Measurements from ENCODE around the gene CCDC81.
"Not testable (repeated sequence)": the region's sequence is repeated elsewhere in the genome, so short reads cannot be mapped to it uniquely, and the experiment has no call there.

The CCDC81 gene

DNA sequence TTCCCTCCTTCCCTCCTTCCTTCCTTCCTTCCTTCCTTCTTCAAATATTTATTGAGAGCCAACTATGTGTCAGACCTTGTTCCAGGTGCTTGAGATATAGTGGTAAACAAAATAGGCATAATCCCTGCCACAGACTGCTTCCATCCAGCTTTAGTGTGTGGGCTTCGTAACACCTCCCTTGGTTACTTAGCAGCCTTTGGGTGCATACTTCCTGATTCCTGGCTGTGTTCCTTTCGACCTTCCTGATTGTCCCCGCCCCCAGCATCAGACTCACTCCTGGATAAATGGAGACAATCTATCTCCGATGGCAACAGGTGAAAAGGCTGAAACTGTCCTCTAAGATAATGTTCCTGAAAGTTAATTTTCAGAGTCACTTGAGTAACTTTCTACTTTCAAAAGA is 13.5 kb downstream of the CCDC81 start:
- DNase-seq (ENCODE audit: low read depth), result no peak

DNA sequence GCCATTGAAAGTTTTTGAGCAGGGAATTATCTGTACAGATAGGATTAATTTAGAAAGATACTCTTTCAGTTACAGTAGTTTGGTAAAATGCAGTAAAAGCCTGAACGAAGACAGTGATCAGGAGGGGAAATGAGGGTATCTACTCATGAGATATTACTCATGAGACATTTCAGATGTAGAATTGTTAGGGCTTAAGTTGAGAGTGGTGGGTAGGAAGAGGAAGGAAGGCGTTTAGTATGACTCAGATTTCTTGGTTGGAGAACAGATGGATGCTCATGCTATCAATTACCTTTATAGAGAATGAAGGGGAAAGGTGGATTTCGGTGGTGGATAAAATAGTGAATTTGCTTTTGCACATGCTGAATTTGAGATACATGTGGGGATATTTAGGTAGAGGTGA is 15.8 kb downstream of the CCDC81 start:
- DNase-seq (ENCODE audit: low read depth), result no peak

DNA sequence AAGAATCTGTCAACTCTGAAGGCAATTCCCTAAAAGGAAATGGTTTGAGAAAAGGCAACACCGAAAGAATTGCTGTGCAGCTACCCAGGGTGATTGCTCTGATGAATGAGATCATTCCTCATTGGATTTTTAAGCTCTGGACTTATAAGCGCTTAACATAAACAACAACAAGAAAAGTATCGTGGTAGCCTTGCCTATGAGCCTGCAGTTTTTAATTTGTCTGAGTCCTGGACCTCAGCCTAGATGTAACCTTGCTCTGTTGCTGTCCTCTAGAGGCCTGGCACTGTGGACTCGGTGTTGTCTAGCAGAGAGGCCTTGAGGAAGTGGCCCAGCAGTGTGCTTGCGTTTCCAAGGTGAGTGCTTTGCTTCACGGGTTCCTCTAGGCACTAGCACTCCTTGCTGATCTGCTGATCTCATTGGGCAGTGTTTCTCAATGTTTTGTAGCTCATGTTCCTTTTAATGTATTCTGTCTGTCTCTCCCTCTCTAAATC is 20.4 kb downstream of the CCDC81 start:
- no peak for DNase-seq (ENCODE audit: low read depth)

DNA sequence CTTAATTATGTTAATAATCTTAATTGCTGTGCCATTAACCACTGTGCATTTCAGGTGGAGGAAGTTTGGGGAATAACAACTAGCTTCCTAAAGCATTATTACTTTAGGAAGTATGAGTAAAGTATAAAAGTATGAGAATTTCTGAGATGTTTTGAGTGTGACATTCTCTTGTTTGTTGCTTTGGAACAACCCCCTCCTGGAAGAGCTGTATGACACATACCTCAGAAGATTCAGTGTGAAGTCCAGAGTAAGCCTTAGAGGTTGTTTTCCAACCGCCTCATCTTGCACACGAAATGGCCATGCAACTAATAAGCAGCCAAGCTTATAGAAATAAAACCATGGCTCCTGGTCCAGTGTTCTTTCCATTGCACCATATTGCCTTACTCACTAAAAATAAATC is 21.7 kb downstream of the CCDC81 start:
- DNase-seq (ENCODE audit: low read depth), result no peak

DNA sequence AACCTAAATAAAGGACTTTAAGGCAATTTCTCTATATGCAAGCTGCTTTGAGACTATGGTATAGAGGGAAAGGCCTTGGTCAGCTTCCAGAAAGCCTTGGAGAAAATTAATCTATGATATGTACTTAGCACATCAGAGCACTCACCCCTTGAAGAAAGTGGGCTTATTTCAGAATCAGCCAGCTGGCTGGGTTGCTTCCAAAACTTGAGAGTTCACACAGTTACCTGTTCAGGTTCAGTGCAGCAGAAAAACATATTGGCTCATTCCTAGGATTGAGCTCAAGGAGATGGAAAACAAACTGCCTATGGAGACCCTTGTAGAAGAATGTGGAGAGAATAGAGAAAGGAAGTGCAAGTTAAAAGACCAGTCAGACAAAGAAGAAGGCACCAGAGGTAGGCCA is 22.7 kb downstream of the CCDC81 start:
- DNase-seq (ENCODE audit: low read depth), result no peak

DNA sequence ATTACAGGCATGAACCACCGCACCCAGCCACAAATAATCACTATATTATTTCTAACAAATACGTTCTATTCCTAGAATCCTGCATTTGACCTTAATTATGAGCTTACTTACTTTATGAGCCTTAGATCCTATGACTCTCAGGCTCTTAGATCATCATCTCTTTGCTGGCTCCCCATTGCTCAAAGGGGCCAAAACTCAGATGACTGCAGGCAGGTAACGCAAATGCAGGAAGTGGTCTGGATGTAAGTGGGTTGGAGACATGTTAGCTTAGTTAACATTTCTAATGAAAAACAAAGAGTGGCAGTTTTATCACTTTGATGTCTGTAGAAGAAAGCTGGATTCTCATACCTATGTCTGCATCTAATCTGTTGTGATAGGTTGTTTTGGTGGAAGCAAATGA is 23.4 kb downstream of the CCDC81 start:
- DNase-seq (ENCODE audit: low read depth), result no peak

DNA sequence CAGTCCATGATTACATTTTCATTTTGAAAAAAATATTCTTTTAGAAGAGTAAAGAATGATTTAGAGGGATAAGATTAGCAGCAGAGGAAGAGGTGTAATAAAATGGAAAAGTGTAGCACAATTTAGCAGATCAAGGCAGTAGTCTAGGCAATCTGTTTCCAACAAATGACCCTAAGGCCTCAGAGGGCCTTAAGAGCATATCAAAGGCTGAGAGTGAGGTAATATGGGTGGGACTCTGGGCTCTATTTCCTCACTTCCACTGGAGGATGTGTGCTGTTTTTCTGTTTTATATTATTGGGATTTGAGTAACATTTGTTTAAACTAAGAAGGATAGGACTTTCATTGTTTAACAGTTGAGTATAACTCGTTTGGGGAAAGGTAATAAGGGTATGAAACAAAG is 28.8 kb downstream of the CCDC81 start:
- no peak for DNase-seq (ENCODE audit: low read depth)

DNA sequence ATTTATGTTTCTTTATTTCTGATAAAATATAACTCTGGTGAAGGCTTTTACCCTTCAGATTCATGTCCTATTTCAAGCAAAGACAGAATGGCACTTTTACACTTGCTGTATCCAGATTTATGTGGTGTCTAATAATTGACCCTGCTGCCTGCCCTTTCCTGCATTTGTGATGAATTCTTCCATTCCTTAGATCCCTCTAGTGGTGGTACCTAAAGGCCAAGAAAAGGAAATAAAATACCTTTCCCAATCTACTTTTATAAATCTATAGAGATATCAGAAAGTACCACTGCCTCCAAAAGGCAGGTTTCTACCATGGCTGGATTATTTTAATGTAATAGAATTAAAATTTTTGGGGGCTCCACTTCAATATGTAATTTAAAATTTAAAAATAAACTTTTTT is 34.2 kb downstream of the CCDC81 start:
- DNase-seq (ENCODE audit: low read depth), result no peak

DNA sequence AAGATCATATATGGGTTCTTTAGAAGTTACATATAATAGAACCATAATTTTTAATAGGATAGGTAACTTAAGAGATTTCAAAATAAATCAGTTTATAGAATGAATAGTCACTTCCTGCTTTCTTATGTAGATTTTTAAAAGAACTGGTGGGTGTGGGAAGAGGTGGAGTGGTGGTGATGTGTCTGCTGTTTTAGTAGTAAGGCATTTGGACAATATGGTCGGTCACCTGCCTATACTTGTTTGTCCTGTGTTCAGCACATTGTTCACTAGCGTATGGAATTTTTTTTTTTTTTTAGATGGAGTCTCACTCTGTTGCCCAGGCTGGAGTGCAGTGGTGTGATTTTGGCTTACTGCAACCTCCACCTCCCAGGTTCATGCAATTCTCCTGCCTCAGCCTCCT is 39.3 kb downstream of the CCDC81 start:
- no peak for DNase-seq (ENCODE audit: low read depth)

DNA sequence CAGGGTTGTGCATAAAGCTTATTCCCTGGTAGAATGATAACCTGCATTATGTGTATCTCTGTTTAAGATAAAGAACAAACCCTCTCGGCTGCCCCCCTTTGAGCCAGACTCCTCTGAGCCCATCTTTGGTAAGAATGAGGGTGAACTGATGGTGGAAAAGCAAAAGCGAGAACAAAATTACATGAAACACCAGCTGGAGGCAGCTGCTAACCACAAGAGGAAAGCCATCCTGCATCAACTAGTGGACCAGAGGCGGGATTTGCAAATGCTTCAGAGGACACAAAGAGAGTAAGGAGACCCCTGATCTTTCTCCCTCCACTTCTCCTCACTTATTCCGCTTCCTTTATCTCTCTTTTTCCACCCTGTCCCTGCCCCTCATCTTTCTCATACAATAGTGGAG is 40.3 kb downstream of the CCDC81 start:
- DNase-seq (ENCODE audit: low read depth), result no peak

DNA sequence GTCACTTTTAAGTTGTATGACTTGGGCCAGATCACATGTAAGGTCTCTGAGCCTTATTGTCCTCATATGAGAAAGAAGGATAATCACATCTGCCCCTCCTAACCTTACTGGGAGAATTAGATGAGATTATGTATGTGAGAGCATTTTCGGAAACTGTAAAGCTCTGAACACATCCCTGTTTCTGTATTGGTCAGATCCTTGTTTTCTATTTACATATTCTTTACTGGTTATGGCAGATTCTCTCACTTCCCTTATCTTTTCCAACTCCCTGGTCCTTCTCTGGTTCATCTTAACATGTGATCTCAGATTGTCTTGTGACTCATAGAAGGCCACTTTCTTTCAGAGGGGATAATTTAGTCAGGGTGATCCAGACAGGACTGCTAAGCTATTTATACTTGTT is 41.8 kb downstream of the CCDC81 start:
- no peak for DNase-seq (ENCODE audit: low read depth)

DNA sequence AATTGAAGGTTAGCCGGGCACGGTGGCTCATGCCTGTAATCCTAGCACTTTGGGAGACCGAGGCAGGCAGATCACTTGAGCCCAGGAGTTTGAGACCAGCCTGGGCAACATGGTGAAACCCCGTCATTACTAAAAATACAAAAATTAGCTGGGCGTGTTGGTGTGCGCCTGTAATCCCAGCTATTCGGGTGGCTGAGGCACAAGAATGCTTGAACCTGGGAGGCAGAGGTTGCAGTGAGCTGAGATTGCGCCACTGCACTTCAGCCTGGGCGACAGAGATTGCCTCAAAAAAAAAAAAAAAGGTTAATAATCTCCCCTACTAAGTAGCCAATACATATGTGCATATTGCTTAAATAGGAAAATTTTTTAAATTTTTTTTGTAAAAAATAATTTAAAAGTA is 42.3 kb downstream of the CCDC81 start:
- not testable (repeated sequence) for DNase-seq (ENCODE audit: low read depth)

DNA sequence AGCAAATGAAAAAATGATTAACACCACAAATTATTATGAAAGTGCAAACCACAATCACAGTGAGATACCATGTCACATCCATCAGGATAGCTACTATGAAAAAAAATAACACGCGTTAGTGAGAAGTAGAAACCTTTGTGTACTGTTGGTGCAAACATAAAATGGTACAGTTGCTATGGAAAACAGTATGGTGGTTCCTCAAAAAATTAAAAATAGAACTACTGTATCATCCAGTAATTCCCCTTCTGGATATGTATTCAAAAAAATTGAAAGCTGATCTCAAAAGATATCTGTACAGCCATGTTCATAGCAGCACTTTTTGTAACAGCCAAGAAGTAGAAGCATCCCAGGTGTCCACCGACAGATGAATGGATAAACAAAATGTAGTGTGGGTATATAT is 43.4 kb downstream of the CCDC81 start:
- no peak for DNase-seq (ENCODE audit: low read depth)

DNA sequence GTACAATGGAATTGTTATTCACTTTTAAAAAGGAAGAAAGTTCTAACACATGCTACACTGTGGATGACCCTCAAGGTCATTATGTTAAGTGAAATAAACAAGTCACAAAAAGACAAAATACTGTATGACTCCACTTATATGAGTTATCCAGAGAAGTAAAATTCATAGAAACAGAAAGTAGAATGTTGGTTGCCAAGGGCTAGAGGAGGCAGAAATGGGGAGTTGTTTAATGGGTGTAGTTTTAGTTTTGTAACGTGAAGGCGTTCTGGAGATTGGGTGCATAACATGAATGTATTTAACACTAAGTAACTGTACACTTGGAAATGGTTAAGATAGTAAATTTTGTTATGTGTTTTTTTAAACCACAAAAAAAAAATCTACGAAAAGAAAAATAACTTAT is 43.8 kb downstream of the CCDC81 start:
- DNase-seq (ENCODE audit: low read depth), result no peak

DNA sequence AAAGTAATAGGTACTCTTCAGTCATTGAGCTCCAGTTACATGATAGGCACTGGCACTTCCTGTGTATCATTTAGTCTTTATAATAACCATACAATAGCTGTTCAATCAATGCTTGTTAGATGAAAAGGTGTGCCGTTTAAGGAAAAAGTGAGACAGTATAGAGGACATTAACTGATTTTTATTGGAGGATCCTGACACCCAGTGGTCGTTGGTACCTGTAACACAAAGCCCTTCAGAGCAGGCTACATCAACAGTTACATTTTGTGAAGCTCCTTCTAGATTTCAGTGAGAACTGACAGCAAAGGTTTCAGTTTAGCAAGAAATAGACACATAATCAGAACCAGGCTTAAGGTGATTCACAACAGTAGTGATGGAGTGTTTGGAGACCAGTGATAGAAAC is 44.2 kb downstream of the CCDC81 start:
- no peak for DNase-seq (ENCODE audit: low read depth)

DNA sequence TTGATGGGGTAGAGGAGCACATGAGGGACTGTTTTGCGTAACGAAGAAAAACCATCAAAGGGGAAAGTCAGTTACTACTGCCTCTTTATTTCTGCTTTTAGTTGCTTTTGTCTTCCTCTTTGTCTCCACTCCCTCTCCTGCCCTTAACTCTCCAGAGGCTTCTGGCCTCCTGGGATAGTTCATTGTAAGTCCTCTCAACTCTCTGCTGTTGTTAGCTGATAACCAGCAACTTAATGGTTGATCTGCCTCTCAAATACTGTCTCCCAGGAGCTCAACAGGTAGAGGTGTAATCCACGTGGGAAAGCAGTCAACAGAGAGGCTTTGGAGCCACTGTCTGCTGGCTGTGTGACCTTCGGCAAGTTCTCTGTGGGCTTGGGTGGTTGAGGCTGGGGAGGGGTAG is 47.3 kb downstream of the CCDC81 start:
- no peak for DNase-seq (ENCODE audit: low read depth)

DNA sequence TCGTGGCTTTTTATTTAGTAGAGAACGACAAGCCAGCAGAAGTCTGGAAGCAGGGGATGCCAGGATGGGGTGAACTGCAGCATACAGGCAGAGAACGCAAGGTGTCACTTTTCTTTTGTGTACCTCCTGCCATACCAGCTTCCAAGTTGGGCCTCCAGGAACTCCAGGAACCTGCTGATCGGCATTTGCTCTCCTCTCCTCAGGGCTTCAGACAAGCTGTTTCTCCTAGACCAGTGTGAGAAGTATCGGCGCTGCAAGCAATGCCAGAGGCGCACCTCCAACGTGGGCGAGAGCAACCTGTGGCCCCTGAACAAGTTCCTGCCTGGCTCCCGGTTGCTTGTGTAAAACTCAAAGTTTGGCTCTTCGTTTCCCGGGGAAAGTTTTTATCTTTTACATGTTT is 47.7 kb downstream of the CCDC81 start:
- DNase-seq (ENCODE audit: low read depth), result no peak

DNA sequence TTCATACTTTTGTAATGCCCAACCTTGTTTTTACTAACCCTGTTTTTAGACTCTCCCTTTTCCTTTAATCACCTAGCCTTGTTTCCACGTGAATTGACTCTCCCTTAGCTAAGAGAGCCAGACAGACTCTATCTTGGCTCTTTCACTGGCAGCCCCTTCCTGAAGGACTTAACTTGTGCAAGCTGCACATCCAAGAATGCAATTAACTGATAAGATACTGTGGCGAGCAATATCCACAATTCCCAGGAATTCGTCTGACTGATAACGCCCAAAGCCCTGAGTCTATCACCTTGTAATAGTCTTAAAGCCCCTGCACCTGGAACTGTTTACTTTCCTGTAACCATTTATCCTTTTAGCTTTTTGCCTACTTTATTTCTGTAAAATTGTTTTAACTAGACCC is 48.8 kb downstream of the CCDC81 start:
- DNase-seq (ENCODE audit: low read depth), result not testable (repeated sequence)

DNA sequence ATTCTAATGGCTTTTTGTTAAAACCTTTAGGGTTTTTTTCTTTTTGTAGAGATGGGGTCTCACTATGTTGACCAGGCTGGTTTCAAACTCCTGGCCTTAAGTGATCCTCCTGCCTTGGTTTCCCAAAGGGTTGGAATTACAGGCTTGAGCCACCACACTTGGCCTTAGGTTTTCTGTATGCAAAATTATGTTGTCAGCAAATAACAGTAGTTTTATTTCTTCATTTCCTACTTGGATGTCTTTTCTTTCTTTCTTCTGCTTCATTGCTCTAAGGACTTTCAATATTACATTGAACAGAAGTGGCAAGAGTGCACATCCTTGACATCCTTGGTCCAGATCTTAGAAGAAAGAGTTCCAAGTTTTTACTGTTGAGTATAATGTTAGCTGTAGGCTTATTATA is 52.8 kb downstream of the CCDC81 start:
- DNase-seq (ENCODE audit: low read depth), result no peak

DNA sequence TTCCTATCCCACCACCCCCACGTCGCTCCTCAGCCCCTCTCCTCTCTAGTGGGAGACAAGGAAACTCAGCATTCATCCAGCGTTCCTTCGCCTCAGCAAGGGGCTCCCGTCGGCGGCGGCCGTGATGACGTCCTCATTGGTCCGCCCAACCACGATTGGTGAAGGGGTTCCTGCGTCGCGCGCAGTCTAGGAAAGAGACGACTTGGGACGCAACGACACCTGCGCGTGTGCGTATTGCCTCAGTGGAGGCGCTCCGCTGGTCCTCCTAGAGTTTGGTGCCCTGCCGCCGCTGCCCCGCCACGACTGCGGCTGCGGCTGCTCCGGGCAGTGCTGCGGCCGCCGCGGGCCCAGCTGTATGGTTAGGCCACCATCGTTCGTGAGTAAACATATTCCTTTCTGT is 56.6 kb downstream of the CCDC81 start:
- no peak for DNase-seq (ENCODE audit: low read depth)

DNA sequence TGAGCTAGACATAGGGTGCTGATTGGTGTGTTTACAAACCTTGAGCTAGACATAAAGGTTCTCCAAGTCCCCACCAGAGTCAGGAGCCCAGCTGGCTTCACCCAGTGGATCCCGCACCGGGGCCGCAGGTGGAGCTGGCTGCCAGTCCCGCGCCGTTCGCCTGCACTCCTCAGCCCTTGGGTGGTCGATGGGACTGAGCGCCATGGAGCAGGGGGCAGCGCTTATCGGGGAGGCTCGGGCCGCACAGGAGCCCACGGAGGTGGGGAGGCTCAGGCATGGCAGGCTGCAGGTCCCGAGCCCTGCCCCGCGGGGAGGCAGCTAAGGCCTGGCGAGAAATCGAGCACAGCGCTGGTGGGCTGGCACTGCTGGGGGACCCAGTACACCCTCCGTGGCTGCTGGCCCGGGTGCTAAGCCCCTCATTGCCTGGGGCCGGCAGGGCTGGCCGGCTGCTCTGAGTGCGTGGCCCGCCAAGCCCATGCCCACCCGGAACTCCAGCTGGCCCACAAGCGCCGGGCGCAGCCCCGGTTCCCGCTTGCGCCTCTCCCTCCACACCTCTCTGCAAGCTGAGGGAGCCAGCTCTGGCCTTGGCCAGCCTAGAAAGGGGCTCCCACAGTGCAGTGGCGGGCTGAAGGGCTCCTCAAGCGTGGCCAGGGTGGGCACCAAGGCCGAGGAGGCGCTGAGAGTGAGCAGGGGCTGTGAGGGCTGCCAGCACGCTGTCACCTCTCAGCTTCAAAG is 58.8 kb downstream of the CCDC81 start:
- not testable (repeated sequence) for DNase-seq (ENCODE audit: low read depth)

DNA sequence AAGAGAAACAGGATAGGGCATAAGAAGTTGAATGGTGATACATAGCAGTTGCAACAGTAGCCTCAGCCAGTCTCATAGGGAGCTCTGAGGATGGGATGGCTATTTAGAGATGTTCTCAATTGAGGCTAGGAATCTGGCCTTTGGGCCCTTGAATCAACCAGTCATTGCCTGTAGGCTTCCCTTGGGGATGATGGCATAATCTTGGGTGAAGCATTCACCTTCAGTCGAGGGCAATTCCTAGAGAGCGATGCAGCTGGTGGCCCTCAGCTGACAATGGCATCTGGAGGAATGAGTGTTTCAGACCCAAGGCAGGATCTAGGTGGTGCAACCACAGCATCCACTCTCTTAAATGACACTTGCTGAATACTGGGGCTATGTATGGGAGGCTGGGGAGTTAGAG is 61.0 kb downstream of the CCDC81 start:
- no peak for DNase-seq (ENCODE audit: low read depth)

DNA sequence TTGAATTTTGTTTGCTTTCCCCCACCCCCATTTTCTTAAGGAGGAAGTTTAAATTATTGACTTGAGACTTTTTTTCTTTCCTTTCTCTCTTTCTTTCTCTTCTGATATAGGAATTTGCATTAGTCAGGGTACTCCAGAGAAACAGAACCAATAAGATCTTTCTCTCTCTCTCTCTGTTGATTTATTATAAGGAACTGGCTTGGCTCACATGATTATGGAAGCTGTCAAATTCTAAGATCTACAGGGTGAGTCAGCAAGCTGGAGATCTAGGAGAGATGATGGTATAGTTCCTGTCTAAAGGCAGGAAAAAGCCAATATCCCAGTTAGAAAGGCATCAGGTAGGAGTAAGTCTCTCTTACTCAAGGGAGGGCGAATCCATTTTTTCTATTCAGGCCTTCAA is 64.0 kb downstream of the CCDC81 start:
- DNase-seq (ENCODE audit: low read depth), result no peak

DNA sequence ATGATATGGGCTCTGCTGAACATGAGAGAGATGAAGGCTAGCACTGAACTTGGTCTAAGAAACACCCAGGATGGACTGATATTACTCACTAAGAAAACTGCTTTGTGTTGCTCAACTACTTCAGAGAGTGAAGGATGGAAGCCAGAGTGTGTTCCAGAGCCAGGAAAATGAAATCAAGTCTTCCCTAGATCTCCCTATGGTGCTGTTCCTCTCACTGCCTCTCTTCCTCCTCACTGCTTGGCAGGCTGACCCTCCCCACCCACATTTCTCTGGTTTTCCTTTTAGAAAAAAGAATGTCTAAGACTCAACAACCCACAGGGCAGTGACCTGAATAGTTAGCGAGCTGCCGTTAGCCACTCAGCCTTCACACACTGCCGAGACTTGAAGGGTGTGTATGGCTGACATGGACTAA is 65.6 kb downstream of the CCDC81 start:
- no peak for DNase-seq (ENCODE audit: low read depth)

DNA sequence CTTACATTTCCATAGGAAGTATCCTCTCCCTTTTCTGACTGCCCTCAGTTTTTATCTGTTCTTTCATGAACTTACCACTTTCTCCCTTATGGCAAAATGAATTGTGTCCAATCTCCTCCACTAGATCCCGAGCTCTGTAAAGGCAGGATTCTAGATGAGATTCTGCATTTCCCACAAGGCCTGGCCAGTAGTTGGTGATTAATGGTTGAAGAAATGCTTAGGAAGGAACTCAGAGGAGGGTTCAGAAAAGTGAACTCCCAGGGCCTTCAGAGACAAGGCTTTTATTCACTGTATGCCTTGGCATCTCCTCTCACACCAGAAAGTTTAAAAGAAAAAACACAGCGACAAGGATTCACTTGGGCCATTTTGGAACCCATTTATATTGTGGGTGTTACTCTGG is 66.2 kb downstream of the CCDC81 start:
- no peak for DNase-seq (ENCODE audit: low read depth)
